ENCODE data around the gene PRAMEF10. TPM values are rescaled to one million over a fixed set of nuclear protein-coding genes. Genes with fewer than 3 reads are reported as not detected.

Gene PRAMEF10, protein sequence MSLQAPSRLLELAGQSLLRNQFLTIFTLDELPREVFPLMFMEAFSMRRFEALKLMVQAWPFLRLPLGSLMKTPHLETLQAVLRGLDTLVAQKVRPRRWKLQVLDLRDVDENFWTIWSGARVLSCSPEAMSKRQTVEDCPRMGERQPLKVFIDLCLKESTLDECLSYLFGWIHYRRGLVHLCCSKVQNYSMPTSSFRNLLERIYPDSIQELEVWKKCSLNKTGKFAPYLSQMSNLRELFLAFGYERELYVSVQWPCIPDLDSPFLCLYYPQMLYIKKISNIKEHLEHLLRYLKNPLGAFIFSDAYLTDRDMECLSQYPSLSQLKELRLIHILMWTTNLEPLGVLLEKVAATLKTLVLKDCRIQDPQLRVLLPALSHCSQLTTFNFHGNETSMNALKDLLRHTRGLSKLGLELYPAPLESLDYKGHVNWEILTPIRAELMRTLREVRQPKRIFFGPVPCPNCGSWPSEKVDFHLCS
- not detected in 2 replicates for total RNA-seq

DNA sequence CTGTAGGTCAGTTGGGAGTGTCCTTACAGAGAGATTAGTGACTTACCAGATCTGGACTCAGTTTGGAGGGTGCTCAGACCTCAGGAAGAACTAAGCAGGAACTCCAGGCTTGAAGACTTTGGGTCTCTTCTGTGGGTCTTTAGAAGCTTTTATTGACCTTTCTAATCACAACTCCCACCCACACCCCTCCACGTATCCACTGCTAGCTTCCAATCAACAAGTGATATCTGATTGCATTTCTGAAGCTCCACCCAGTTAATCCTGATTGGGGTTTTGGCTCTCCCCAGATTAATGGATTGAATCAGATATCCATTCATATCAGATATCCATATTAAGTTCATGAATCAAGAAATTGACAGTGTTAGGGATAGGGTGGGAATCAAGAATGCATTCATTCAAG lies at the start of gene PRAMEF10:
TSS of gene PRAMEF10 (minus strand) at position 101 of the 400 bp plus-strand sequence. CDS start 2,423 bp downstream, outside the sequence.

DNA sequence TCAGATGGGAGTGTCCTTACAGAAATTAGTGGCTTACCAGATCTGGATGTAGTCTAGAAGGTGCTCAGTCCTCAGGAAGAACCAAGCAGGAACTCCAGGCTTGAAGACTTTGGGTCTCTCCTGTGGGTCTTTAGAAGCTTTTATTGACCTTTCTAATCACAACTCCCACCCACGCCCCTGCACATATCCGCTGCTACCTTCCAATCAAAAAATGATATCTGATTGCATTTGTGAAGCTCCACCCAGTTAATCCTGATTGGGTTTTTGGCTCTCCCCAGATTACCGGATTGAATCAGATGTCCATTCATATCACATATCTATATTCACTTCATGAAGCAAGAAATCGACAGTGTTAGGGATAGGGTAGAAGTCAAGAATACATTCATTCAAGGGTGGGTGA lies 49.4 kb upstream of the PRAMEF10 start, which contains the start of gene PRAMEF6:
TSS of gene PRAMEF6 (minus strand) at position 101 of the 400 bp plus-strand sequence. CDS start 5,062 bp downstream, outside the sequence.

DNA sequence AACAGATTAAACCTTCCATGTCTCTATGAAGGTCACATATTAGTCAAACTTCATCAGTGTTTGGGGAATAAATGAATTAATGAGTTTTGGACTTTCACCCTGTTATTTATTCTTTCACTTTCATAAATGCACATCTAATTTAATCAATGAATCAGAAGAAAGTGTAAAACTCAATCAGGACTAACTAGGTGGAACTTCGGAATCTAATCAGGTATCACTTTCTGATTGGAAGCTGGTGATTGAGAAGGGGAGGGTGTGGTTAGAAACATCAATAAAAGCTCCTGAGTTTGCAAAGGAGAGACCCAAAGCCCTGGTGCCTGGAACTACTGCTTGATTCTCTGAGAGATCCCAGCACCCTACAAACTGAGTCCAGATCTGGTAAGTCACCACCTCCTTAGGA lies 18.2 kb upstream of the PRAMEF10 start, which contains the start of gene PRAMEF7:
TSS of gene PRAMEF7 (plus strand) at position 301 of the 400 bp plus-strand sequence. CDS start 1,083 bp downstream, outside the sequence.

DNA sequence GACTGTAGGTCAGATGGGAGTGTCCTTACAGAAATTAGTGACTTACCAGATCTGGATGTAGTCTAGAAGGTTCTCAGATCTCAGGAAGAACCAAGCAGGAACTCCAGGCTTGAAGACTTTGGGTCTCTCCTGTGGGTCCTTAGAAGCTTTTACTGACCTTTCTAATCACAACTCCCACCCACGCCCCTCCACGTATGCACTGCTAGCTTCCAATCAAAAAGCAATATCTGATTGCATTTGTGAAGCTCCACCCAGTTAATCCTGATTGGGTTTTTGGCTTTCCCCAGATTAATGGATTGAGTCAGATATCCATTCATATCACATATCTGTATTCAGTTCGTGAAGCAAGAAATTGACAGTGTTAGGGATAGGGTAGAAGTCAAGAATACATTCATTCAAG lies 12.0 kb downstream of the PRAMEF10 start, which contains the start of gene PRAMEF4:
TSS of gene PRAMEF4 (minus strand) at position 101 of the 400 bp plus-strand sequence. CDS start 2,807 bp downstream, outside the sequence.

DNA sequence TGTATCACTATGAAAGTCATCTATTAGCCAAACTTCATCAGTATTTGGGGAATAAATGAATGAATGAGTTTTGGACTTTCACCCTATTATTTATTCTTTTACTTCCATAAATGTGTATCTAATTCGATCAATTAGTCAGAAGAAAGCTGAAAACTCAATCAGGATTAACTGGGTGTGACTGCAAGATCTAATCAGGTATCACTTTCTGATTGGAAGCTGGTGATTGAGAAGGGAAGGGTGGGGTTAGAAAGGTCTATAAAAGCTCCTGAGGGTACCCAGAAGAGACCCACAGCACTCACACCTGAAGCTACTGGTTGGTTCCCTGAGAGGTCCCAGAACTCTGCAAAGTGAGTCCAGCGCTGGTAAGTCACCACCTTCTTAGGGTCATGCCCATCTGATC lies 41.3 kb downstream of the PRAMEF10 start, which contains the start of gene PRAMEF2:
TSS of gene PRAMEF2 (plus strand) at position 301 of the 400 bp plus-strand sequence. CDS start 1,924 bp downstream, outside the sequence.

DNA sequence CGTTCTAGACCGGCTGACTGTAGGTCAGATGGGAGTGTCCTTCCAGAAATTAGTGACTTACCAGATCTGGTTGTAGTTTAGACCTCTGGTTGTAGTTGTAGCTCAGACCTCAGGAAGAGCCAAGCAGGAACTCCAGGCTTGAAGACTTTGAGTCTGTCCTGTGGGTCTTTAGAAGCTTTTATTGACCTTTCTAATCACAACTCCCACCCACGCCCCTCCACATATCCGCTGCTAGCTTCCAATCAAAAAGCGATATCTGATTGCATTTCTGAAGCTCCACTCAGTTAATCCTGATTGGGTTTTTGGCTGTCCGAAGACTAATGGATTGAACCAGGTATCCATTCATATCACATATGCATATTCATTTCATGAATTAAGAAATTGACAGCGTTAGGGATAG lies 49.5 kb downstream of the PRAMEF10 start, which contains the start of gene HNRNPCL1:
TSS of gene HNRNPCL1 (minus strand) at position 101 of the 400 bp plus-strand sequence. CDS start 431 bp downstream, outside the sequence.

Small RNA genes lying within 50 kb of the gene (small RNA-seq; reads per million reads assigned to genes)
- not detected for gene RNU6-1072P

Other genes with a start within 250 kb of the PRAMEF10 start
- gene AADACL3, start 182.2 kb downstream of the PRAMEF10 start, total RNA-seq: not detected in 2 replicates
- not detected in 2 replicates for gene CFAP107, start 152.1 kb downstream of the PRAMEF10 start, total RNA-seq
- not detected in 2 replicates for gene PRAMEF12, start 124.5 kb downstream of the PRAMEF10 start, total RNA-seq
- not detected in 2 replicates for gene PRAMEF1, start 106.9 kb downstream of the PRAMEF10 start, total RNA-seq
- gene PRAMEF11, start 66.9 kb downstream of the PRAMEF10 start, total RNA-seq: not detected in 2 replicates
- not detected in 2 replicates for gene HNRNPCL1, start 49.5 kb downstream of the PRAMEF10 start, total RNA-seq
- not detected in 2 replicates for gene PRAMEF2, start 41.2 kb downstream of the PRAMEF10 start, total RNA-seq
- gene PRAMEF4, start 12.1 kb downstream of the PRAMEF10 start, total RNA-seq: not detected in 2 replicates
- gene PRAMEF7, start 18.3 kb upstream of the PRAMEF10 start, total RNA-seq: not detected in 2 replicates
- not detected in 2 replicates for gene PRAMEF6, start 49.3 kb upstream of the PRAMEF10 start, total RNA-seq
- gene PRAMEF27, start 158.3 kb upstream of the PRAMEF10 start, total RNA-seq: not detected in 2 replicates
- gene HNRNPCL3, start 162.5 kb upstream of the PRAMEF10 start, total RNA-seq: not detected in 2 replicates
- not detected in 2 replicates for gene PRAMEF25, start 172.5 kb upstream of the PRAMEF10 start, total RNA-seq
- gene HNRNPCL2, start 218.6 kb upstream of the PRAMEF10 start, total RNA-seq: not detected in 2 replicates

All from thoracic aorta endothelial cell (primary cell).